IMR-90 (cell line): ENCODE results near the gene SMARCA2.

Experiments used
- CTCF ChIP-seq: conservative IDR thresholded peaks from 2 replicates; pipeline ENCODE4 v1.5.1; 2012; ENCODE audit warnings: mild to moderate bottlenecking, low read depth, low read length, improper control_type of control experiment
- RAD21 ChIP-seq: IDR thresholded peaks from 2 replicates; pipeline ENCODE4 v1.6.1; 2012; ENCODE audit warnings: low read length, improper control_type of control experiment
- TF ChIP-seq, protein P1 (sequence below): fragments of 150-350 bp; IDR thresholded peaks from 2 replicates; pipeline ENCODE4 v1.6.1; 2017; ENCODE audit warnings: mild to moderate bottlenecking, antibody characterized with exemption, low read length, low read depth

DNA sequence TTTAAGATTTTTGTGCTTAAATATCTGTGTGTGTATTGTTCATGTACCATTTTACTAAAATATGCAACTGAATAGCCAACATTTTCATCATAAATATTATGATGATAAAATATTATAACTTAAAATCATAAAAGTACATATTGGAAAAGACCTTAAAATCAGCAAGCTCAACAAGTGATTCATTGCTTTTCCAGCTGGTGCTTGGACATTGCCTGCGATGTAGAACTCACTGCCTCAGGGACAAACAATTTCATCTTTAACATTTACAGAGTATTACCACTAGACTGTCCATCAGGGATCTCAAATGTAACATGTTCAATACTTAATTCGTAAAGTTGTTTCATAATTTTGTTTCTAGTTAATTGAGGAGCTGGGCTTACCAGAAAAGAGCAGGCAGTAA, 17.5 kb upstream of the SMARCA2 start:
- TF ChIP-seq CTCF (no peak), RAD21 (no peak)
- TF ChIP-seq, protein P1, sequence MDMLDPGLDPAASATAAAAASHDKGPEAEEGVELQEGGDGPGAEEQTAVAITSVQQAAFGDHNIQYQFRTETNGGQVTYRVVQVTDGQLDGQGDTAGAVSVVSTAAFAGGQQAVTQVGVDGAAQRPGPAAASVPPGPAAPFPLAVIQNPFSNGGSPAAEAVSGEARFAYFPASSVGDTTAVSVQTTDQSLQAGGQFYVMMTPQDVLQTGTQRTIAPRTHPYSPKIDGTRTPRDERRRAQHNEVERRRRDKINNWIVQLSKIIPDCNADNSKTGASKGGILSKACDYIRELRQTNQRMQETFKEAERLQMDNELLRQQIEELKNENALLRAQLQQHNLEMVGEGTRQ = no peak
